ENCODE results near the gene RAB39A.
"Not testable (repeated sequence)": the region's sequence is repeated elsewhere in the genome, so short reads cannot be mapped to it uniquely, and the experiment has no call there.

DNA sequence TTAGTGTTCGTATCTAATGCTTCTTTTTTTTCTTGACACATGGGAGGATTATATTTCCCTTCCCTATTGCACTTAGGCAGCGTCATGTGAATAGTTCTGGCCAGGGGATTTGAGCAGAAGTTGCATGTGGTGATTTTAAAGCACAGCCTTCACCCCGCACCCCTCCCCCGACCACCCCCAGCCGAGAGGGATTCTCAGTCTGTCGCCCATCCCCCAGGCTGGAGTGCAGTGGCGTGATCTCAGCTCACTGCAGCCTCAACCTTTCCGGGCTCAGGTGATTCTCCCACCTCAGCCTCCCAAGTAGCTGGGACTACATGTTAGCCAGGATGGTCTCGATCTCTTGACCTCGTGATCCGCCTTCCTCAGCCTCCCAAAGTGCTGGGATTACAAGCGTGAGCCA lies 20.1 kb downstream of the RAB39A start:
- TF ChIP-seq, protein P1, sequence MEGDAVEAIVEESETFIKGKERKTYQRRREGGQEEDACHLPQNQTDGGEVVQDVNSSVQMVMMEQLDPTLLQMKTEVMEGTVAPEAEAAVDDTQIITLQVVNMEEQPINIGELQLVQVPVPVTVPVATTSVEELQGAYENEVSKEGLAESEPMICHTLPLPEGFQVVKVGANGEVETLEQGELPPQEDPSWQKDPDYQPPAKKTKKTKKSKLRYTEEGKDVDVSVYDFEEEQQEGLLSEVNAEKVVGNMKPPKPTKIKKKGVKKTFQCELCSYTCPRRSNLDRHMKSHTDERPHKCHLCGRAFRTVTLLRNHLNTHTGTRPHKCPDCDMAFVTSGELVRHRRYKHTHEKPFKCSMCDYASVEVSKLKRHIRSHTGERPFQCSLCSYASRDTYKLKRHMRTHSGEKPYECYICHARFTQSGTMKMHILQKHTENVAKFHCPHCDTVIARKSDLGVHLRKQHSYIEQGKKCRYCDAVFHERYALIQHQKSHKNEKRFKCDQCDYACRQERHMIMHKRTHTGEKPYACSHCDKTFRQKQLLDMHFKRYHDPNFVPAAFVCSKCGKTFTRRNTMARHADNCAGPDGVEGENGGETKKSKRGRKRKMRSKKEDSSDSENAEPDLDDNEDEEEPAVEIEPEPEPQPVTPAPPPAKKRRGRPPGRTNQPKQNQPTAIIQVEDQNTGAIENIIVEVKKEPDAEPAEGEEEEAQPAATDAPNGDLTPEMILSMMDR (IDR thresholded peaks at IDR 0.05; ENCODE audit: low read depth, low read length, missing input control): not testable (repeated sequence)
- TF ChIP-seq, protein P2, sequence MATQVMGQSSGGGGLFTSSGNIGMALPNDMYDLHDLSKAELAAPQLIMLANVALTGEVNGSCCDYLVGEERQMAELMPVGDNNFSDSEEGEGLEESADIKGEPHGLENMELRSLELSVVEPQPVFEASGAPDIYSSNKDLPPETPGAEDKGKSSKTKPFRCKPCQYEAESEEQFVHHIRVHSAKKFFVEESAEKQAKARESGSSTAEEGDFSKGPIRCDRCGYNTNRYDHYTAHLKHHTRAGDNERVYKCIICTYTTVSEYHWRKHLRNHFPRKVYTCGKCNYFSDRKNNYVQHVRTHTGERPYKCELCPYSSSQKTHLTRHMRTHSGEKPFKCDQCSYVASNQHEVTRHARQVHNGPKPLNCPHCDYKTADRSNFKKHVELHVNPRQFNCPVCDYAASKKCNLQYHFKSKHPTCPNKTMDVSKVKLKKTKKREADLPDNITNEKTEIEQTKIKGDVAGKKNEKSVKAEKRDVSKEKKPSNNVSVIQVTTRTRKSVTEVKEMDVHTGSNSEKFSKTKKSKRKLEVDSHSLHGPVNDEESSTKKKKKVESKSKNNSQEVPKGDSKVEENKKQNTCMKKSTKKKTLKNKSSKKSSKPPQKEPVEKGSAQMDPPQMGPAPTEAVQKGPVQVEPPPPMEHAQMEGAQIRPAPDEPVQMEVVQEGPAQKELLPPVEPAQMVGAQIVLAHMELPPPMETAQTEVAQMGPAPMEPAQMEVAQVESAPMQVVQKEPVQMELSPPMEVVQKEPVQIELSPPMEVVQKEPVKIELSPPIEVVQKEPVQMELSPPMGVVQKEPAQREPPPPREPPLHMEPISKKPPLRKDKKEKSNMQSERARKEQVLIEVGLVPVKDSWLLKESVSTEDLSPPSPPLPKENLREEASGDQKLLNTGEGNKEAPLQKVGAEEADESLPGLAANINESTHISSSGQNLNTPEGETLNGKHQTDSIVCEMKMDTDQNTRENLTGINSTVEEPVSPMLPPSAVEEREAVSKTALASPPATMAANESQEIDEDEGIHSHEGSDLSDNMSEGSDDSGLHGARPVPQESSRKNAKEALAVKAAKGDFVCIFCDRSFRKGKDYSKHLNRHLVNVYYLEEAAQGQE (IDR thresholded peaks at IDR 0.05): not testable (repeated sequence)
- TF ChIP-seq FOXA1, YY1 (IDR thresholded peaks at IDR 0.05): not testable (repeated sequence)
